GM23338 (cell line): ENCODE data around the gene RAPGEF5. TPM values are rescaled to one million over a fixed set of nuclear protein-coding genes. Genes with fewer than 3 reads are reported as not detected.

Source experiments
- CREB1 ChIP-seq: fragments of 250-450 bp; sonication (Bioruptor Pico); IDR thresholded peaks from 2 replicates; pipeline ENCODE4 v1.5.0; 2020; ENCODE audit warnings: low read depth, mild to moderate bottlenecking, moderate library complexity
- EZH2 ChIP-seq: fragments of 200-600 bp; sonication (generic); IDR thresholded peaks from one replicate; pipeline ENCODE4 v1.8.0; 2017; ENCODE audit warnings: antibody characterized with exemption, mild to moderate bottlenecking, low read depth; ENCODE audit not compliant: unreplicated experiment
- EZH2phosphoT487 ChIP-seq: fragments of 200-600 bp; sonication (generic); IDR thresholded peaks from one replicate; pipeline ENCODE4 v1.8.1; 2018; ENCODE audit warnings: antibody characterized with exemption; ENCODE audit not compliant: unreplicated experiment
- JUNB ChIP-seq: IDR thresholded peaks from one replicate; pipeline ENCODE4 v1.6.1; 2016; ENCODE audit warnings: antibody characterized with exemption; ENCODE audit not compliant: unreplicated experiment
- POLR2AphosphoS5 ChIP-seq: IDR thresholded peaks from 2 replicates; pipeline ENCODE4 v1.6.1; 2016; ENCODE audit warnings: antibody characterized with exemption, low read depth
- REST ChIP-seq: IDR thresholded peaks from one replicate; pipeline ENCODE4 v1.6.1; 2018; ENCODE audit warnings: antibody characterized with exemption; ENCODE audit not compliant: unreplicated experiment
- ZNF331 ChIP-seq: fragments of 250-450 bp; sonication (Bioruptor Pico); IDR thresholded peaks from 2 replicates; pipeline ENCODE4 v1.5.0; 2020; ENCODE audit warnings: low read depth, mild to moderate bottlenecking, moderate library complexity
- polyA plus RNA-seq: library from polyadenylated mRNA; unstranded; fragments of >200 nt; fragmentation: Nextera tagmentation; extraction: Ambion mirVana; gene quantifications from 2 replicates; pipeline ENCODE4 v1.2.1, GENCODE V29; 2016
- total RNA-seq: library from RNA; depleted of rRNA; stranded (reverse); fragments of >200 nt; shearing (Covaris generic); gene quantifications from 2 replicates; pipeline ENCODE4 v1.2.3, GENCODE V29; 2014
- TF ChIP-seq, protein P1 (sequence below): fragments of 250-450 bp; sonication (Bioruptor Pico); IDR thresholded peaks from 2 replicates; pipeline ENCODE4 v1.5.0; 2020; ENCODE audit warnings: mild to moderate bottlenecking, moderate library complexity

RAPGEF5 gene
- total and polyA plus RNA-seq, 2 experiments from 2014 or later = 6.3 to 13.1 TPM

DNA sequence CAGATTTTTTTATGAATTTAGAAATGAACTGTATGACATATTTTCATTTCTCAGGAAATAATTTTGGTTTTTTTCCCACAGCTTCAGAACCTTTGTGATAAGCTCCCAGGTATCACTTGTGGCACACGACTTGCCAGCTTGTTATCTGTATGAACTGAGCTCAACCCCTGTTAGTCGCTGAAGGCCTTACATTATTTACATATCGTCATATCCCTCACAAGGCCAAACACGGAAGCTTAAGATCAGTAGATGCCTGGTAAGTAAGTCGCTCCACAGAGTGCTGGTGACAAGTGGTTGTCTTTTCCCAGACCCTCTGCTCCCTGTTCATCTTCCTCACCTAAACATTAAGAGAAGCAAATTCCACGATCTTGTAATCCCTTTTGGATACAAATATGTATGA, 55.2 kb downstream of the RAPGEF5 start (continued):
- TF ChIP-seq, protein P1, sequence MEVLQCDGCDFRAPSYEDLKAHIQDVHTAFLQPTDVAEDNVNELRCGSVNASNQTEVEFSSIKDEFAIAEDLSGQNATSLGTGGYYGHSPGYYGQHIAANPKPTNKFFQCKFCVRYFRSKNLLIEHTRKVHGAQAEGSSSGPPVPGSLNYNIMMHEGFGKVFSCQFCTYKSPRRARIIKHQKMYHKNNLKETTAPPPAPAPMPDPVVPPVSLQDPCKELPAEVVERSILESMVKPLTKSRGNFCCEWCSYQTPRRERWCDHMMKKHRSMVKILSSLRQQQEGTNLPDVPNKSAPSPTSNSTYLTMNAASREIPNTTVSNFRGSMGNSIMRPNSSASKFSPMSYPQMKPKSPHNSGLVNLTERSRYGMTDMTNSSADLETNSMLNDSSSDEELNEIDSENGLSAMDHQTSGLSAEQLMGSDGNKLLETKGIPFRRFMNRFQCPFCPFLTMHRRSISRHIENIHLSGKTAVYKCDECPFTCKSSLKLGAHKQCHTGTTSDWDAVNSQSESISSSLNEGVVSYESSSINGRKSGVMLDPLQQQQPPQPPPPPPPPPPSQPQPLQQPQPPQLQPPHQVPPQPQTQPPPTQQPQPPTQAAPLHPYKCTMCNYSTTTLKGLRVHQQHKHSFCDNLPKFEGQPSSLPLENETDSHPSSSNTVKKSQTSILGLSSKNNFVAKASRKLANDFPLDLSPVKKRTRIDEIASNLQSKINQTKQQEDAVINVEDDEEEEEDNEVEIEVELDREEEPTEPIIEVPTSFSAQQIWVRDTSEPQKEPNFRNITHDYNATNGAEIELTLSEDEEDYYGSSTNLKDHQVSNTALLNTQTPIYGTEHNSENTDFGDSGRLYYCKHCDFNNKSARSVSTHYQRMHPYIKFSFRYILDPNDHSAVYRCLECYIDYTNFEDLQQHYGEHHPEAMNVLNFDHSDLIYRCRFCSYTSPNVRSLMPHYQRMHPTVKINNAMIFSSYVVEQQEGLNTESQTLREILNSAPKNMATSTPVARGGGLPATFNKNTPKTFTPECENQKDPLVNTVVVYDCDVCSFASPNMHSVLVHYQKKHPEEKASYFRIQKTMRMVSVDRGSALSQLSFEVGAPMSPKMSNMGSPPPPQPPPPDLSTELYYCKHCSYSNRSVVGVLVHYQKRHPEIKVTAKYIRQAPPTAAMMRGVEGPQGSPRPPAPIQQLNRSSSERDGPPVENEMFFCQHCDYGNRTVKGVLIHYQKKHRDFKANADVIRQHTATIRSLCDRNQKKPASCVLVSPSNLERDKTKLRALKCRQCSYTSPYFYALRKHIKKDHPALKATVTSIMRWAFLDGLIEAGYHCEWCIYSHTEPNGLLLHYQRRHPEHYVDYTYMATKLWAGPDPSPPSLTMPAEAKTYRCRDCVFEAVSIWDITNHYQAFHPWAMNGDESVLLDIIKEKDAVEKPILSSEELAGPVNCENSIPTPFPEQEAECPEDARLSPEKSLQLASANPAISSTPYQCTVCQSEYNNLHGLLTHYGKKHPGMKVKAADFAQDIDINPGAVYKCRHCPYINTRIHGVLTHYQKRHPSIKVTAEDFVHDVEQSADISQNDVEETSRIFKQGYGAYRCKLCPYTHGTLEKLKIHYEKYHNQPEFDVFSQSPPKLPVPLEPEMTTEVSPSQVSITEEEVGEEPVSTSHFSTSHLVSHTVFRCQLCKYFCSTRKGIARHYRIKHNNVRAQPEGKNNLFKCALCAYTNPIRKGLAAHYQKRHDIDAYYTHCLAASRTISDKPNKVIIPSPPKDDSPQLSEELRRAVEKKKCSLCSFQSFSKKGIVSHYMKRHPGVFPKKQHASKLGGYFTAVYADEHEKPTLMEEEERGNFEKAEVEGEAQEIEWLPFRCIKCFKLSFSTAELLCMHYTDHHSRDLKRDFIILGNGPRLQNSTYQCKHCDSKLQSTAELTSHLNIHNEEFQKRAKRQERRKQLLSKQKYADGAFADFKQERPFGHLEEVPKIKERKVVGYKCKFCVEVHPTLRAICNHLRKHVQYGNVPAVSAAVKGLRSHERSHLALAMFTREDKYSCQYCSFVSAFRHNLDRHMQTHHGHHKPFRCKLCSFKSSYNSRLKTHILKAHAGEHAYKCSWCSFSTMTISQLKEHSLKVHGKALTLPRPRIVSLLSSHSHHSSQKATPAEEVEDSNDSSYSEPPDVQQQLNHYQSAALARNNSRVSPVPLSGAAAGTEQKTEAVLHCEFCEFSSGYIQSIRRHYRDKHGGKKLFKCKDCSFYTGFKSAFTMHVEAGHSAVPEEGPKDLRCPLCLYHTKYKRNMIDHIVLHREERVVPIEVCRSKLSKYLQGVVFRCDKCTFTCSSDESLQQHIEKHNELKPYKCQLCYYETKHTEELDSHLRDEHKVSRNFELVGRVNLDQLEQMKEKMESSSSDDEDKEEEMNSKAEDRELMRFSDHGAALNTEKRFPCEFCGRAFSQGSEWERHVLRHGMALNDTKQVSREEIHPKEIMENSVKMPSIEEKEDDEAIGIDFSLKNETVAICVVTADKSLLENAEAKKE = no peak
- no peak for TF ChIP-seq EZH2
- no peak for TF ChIP-seq ZNF331 (CRISPR knock-in tag)
- no peak for TF ChIP-seq JUNB
- TF ChIP-seq CREB1 (CRISPR knock-in tag) = no peak
- no peak for TF ChIP-seq POLR2AphosphoS5
- TF ChIP-seq EZH2phosphoT487 = no peak
- no peak for TF ChIP-seq REST
